Activated CD8-positive, alpha-beta memory T cell treated with anti-CD3 and anti-CD28 coated beads, Interleukin-2, amount 50 U/mL, for 1 hour (primary cell): ENCODE measurements around the gene PHLDA3.
"Not testable (repeated sequence)": the region's sequence is repeated elsewhere in the genome, so short reads cannot be mapped to it uniquely, and the experiment has no call there.

Experiments used
- DNase-seq: peaks from one replicate; pipeline ENCODE4 v3.0.0-alpha.2; 2020; ENCODE audit errors: extremely low read depth

PHLDA3 gene

GRCh38 chr1:201503397-201504176, 34.6 kb upstream of the PHLDA3 start:
- DNase-seq = no peak

GRCh38 chr1:201502511-201502857, 33.5 kb upstream of the PHLDA3 start:
- DNase-seq = no peak

GRCh38 chr1:201501812-201502510, 33.0 kb upstream of the PHLDA3 start:
- DNase-seq = no peak

- no peak for DNase-seq
These were observed 32.2 kb upstream of the PHLDA3 start for GRCh38 chr1:201501144-201501543.

- DNase-seq = no peak
These were observed 31.7 kb upstream of the PHLDA3 start for GRCh38 chr1:201500670-201501120.

GRCh38 chr1:201499795-201500669, 31.0 kb upstream of the PHLDA3 start:
- no peak for DNase-seq

GRCh38 chr1:201499191-201499590, 30.2 kb upstream of the PHLDA3 start:
- no peak for DNase-seq

- no peak for DNase-seq
These were observed 29.6 kb upstream of the PHLDA3 start for GRCh38 chr1:201498621-201499020.

GRCh38 chr1:201497935-201498509, 29.0 kb upstream of the PHLDA3 start:
- DNase-seq = no peak

GRCh38 chr1:201496296-201496690, 27.3 kb upstream of the PHLDA3 start:
- no peak for DNase-seq

GRCh38 chr1:201495551-201496295, 26.7 kb upstream of the PHLDA3 start:
- DNase-seq = no peak

GRCh38 chr1:201493757-201494617, 25.0 kb upstream of the PHLDA3 start:
- DNase-seq = no peak

GRCh38 chr1:201493026-201493656, 24.2 kb upstream of the PHLDA3 start:
- DNase-seq = not testable (repeated sequence)

- DNase-seq = no peak
These were observed 23.0 kb upstream of the PHLDA3 start for GRCh38 chr1:201491896-201492511.

- DNase-seq = no peak
These were observed 21.7 kb upstream of the PHLDA3 start for GRCh38 chr1:201490708-201491131.

- DNase-seq = no peak
These were observed 20.8 kb upstream of the PHLDA3 start for GRCh38 chr1:201489643-201490261.

GRCh38 chr1:201488830-201489589, 20.0 kb upstream of the PHLDA3 start:
- no peak for DNase-seq

- no peak for DNase-seq
These were observed 18.8 kb upstream of the PHLDA3 start for GRCh38 chr1:201487742-201488141.
